ENCODE results near the gene VAMP2.
A peak's percentile ranks its signal among the peaks of the same experiment; 100 is the strongest.

The VAMP2 gene

DNA sequence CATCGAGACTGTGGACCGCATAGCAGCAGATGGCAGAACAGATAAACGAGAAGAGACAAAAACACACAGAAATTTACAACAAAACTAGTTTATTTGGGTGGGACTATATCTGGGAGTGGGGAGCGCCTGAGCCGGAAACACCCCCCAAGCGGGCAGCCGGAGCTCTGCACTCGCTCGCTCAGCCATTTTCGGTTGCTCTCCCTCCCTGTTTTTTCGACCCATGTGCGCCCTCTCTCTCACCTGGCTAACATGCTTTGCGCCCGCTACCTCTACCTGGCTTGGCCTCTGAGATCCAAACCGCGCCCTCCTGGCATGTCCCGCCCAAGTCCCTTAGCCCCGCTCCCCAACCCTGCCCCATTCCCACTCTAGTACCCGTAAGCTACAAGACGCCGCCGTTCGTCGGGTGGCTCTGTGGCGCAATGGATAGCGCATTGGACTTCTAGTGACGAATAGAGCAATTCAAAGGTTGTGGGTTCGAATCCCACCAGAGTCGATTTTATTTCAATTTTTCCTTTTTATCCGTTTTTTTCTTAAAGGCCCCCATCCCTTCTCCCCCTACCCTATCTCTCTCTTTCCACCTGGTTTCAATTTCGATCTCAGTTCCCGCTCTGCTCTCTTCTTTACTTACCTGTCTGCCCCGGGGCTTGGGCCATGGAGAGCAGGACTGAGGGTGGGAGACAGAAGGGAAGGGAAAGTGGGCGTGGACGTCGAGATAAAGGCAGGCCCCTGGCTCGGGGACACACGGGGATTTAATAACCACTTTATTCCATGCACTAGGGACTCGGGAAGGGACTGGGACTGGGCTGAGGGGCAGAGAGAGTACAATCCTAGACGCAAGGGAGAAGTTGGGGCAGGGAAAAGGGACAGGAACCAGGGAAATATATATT lies 42.0 kb downstream of the VAMP2 start:
- peak; percentile 85 for DNase-seq
- TF ChIP-seq, protein P1, sequence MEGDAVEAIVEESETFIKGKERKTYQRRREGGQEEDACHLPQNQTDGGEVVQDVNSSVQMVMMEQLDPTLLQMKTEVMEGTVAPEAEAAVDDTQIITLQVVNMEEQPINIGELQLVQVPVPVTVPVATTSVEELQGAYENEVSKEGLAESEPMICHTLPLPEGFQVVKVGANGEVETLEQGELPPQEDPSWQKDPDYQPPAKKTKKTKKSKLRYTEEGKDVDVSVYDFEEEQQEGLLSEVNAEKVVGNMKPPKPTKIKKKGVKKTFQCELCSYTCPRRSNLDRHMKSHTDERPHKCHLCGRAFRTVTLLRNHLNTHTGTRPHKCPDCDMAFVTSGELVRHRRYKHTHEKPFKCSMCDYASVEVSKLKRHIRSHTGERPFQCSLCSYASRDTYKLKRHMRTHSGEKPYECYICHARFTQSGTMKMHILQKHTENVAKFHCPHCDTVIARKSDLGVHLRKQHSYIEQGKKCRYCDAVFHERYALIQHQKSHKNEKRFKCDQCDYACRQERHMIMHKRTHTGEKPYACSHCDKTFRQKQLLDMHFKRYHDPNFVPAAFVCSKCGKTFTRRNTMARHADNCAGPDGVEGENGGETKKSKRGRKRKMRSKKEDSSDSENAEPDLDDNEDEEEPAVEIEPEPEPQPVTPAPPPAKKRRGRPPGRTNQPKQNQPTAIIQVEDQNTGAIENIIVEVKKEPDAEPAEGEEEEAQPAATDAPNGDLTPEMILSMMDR (IDR thresholded peaks at IDR 0.05; ENCODE audit: low read depth, low read length), result peak; percentile 31; the same call in 1 of the 2 replicates
- peak overlapping the region; percentile 56 for H3K4me3 ChIP-seq (ENCODE audit: low read depth, low read length)
- no peaks in the 10 kb centered on the region for H3K36me3 ChIP-seq
- no peak overlapping the region for H3K27ac ChIP-seq
- H3K9me3 ChIP-seq (ENCODE audit: severe bottlenecking), result no peaks in the 10 kb centered on the region
- peaks cover 30% of the 10 kb centered on the region for H3K27me3 ChIP-seq (ENCODE audit: insufficient read depth, low read depth, severe bottlenecking)

DNA sequence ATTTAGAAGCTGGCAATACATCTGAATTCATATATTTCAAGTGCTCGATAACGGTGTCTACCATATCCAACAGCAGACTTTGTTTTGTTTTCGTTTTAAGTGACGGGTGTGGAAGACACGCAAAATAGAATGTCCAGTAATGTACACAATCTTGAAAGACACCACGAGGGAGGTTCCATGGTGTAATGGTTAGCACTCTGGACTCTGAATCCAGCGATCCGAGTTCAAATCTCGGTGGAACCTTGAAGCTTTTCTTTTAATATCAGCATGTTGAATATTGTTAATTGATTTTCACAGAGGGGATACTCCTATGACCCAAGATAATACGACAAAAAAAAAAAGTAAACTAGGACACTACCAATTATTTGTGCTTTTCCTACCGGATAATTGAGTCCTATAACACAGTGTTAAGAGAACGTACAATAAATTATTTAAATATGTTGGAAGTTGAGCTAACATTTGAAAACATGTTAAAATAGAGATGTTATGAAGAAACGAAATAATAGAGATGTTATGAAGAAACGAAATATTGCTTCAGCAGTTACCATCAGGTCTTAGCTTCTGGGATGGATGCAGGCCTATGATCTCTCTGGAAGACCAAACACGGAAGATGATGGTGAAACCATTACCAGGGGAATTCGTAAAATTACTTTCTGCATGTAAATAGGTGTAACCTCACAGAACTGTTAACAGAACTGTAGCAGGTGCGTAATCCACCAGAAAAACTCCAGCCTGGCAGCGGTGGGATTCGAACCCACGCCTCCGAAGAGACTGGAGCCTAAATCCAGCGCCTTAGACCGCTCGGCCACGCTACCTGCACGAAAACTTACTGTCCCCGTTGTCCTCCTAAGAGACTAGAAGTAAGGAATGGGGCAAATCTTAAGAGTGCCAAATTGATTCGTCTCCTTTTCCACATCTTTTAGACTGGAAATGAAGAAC lies 42.9 kb downstream of the VAMP2 start:
- TF ChIP-seq, protein P1 (IDR thresholded peaks at IDR 0.05; ENCODE audit: low read depth, low read length), result no peak
- H3K9me3 ChIP-seq (ENCODE audit: severe bottlenecking), result no peaks in the 10 kb centered on the region
- H3K27ac ChIP-seq, result 0 out of 2 replicates have a peak overlapping the region, but pooled peaks have one; percentile 2
- no peaks in the 10 kb centered on the region for H3K36me3 ChIP-seq
- DNase-seq, result peak; percentile 87
- H3K27me3 ChIP-seq (ENCODE audit: insufficient read depth, low read depth, severe bottlenecking), result peaks cover 28% of the 10 kb centered on the region
- peak overlapping the region; percentile 56 for H3K4me3 ChIP-seq (ENCODE audit: low read depth, low read length)

DNA sequence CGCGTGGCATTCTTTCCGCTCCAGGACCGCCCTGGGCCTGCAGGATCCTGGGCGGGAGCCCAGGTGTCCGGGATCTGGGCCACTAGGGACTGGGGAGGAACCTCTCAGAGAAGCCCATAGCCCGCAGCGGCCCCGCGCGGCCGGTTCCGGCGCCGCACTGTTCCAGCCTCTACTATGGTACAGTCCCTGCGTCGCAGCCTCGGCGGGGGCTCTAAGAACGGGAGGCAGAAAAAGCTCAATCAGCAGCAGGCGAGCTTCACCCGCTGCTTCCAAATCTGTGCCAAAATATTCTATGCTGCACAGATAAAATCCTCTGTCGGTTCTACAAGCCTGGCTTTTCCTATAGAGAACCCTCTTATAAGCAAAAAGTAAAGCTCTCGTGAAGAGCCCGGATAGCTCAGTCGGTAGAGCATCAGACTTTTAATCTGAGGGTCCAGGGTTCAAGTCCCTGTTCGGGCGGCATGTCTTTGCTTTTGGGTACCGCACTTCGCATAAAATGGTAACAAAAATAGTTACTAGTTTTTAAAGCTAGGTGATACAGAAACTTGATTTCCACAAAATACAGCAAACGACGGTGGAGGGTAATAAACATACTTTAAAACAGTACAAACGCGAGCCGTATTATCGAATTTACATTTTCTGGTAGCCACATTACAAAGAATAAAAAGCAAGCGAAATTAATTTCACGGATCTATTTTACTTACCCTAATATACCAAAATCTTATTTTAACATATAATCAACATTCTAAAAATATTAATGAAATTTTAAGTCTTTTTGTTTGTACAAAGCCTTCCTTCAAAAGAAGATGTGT lies 43.8 kb downstream of the VAMP2 start:
- TF ChIP-seq, protein P1 (IDR thresholded peaks at IDR 0.05; ENCODE audit: low read depth, low read length), result peak; percentile 83
- DNase-seq, result peak; percentile 91
- Histone ChIP-seq H3K27me3 (ENCODE audit: insufficient read depth, low read depth, severe bottlenecking) (peaks cover 24% of the 10 kb centered on the region), H3K27ac (peak overlapping the region; percentile 40; the same call in 1 of the 2 replicates), H3K36me3 (no peaks in the 10 kb centered on the region), H3K4me3 (ENCODE audit: low read depth, low read length) (peak overlapping the region; percentile 56), H3K9me3 (ENCODE audit: severe bottlenecking) (no peaks in the 10 kb centered on the region)

DNA sequence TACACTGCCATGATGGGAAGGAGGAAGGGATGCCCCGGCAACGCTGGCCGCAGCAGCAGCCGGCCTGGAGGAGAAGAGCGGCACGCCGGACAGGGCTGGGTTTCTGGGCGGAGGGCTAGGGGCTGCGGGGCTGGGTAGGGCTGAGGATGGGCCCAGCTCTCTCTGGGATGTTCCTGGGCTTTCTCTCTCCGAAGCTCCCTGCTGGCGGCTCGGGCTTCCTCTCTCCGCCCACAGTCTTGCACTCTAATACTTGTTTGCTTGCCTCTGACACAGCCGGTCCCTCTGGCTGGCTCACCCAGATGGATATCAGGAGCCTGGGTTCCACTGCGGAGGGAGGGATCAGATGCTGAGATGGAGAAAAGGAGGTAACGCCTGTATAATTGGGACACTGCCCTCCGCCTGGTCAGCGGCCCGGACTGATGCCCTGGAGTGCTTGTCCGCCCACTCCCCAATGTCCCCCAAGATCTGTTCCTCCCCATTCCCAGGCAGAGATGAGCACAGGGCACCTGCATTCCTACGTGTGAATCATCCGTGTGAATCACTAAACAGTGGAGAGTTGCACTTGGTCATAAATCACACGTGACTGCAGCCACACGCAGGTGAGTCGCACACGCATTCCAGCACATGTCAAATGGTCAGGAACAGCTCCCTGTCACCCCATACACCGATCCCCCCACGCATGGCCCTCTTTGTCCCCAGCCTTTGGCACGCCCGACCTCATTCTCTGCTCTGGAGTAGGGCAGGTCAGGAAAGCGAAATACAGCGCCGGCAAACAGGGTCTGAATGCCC lies 44.6 kb downstream of the VAMP2 start, which contains the start of gene ALOXE3:
Gene ALOXE3, minus strand, starts transcription at position 535 of the 789 bp plus-strand sequence. Its CDS starts 524 bp downstream, at position 11.
- Histone ChIP-seq H3K9me3 (ENCODE audit: severe bottlenecking) (no peaks in the 10 kb centered on the region), H3K27me3 (ENCODE audit: insufficient read depth, low read depth, severe bottlenecking) (peaks cover 16% of the 10 kb centered on the region), H3K27ac (peak within 1 kb of the TSS; percentile 40; the same call in 1 of the 2 replicates), H3K36me3 (no peaks in the 10 kb centered on the region), H3K4me3 (ENCODE audit: low read depth, low read length) (peak within 1 kb of the TSS; percentile 56)
- peak; percentile 27 for DNase-seq
- TF ChIP-seq, protein P1 (IDR thresholded peaks at IDR 0.05; ENCODE audit: low read depth, low read length), result no peak
